ENCODE measurements around the gene TCAP.

The TCAP gene

GRCh38 chr17:39653316-39653661 lies 11.9 kb upstream of the TCAP start:
- Histone ChIP-seq H4K20me1 (ENCODE audit: insufficient read depth, low read length) (no peaks in the 10 kb centered on the region; the same call in 1 of the 2 replicates), H3K9ac (ENCODE audit: low read length) (no peak overlapping the region), H3K4me2 (ENCODE audit: low read length) (no peak overlapping the region), H3K36me3 (replicated peaks; ENCODE audit: low read depth, low read length) (peaks cover 4% of the 10 kb centered on the region), H3K4me3 (ENCODE audit: low read length) (no peak overlapping the region), H3K27me3 (ENCODE audit: low read depth, low read length) (no peaks in the 10 kb centered on the region), H3K27ac (ENCODE audit: low read length) (no peak overlapping the region), H3K4me1 (ENCODE audit: low read length) (no peaks in the 10 kb centered on the region), H3K9me3 (ENCODE audit: insufficient read depth, low read length) (no peaks in the 10 kb centered on the region), H2AFZ (ENCODE audit: low read depth, low read length) (no peak overlapping the region), H3K79me2 (ENCODE audit: low read length) (no peaks in the 10 kb centered on the region)
- TF ChIP-seq CTCF (IDR thresholded peaks at IDR 0.05; ENCODE audit: low read depth, low read length) (no peak), EZH2phosphoT487 (IDR thresholded peaks at IDR 0.05; ENCODE audit: low read depth) (no peak)

GRCh38 chr17:39653662-39654331 lies 11.4 kb upstream of the TCAP start:
- H3K9ac ChIP-seq (ENCODE audit: low read length), result no peak overlapping the region
- no peak overlapping the region for H2AFZ ChIP-seq (ENCODE audit: low read depth, low read length)
- no peaks in the 10 kb centered on the region for H3K27me3 ChIP-seq (ENCODE audit: low read depth, low read length)
- H3K4me2 ChIP-seq (ENCODE audit: low read length), result no peak overlapping the region
- no peaks in the 10 kb centered on the region; the same call in 1 of the 2 replicates for H4K20me1 ChIP-seq (ENCODE audit: insufficient read depth, low read length)
- H3K4me1 ChIP-seq (ENCODE audit: low read length), result peaks cover 3% of the 10 kb centered on the region
- no peaks in the 10 kb centered on the region for H3K9me3 ChIP-seq (ENCODE audit: insufficient read depth, low read length)
- no peak overlapping the region for H3K27ac ChIP-seq (ENCODE audit: low read length)
- no peaks in the 10 kb centered on the region for H3K79me2 ChIP-seq (ENCODE audit: low read length)
- TF ChIP-seq EZH2phosphoT487 (IDR thresholded peaks at IDR 0.05; ENCODE audit: low read depth), result no peak
- peak; percentile 90 for TF ChIP-seq CTCF (IDR thresholded peaks at IDR 0.05; ENCODE audit: low read depth, low read length)
- H3K36me3 ChIP-seq (replicated peaks; ENCODE audit: low read depth, low read length), result peaks cover 4% of the 10 kb centered on the region
- no peak overlapping the region for H3K4me3 ChIP-seq (ENCODE audit: low read length)

GRCh38 chr17:39655105-39655504 lies 10.0 kb upstream of the TCAP start:
- H3K4me1 ChIP-seq (ENCODE audit: low read length), result peaks cover 16% of the 10 kb centered on the region
- H2AFZ ChIP-seq (ENCODE audit: low read depth, low read length), result no peak overlapping the region
- H3K4me2 ChIP-seq (ENCODE audit: low read length), result no peak overlapping the region
- TF ChIP-seq EZH2phosphoT487 (IDR thresholded peaks at IDR 0.05; ENCODE audit: low read depth), result no peak
- TF ChIP-seq CTCF (IDR thresholded peaks at IDR 0.05; ENCODE audit: low read depth, low read length), result no peak
- H3K4me3 ChIP-seq (ENCODE audit: low read length), result no peak overlapping the region
- H3K79me2 ChIP-seq (ENCODE audit: low read length), result no peaks in the 10 kb centered on the region
- no peaks in the 10 kb centered on the region for H3K9me3 ChIP-seq (ENCODE audit: insufficient read depth, low read length)
- no peak overlapping the region for H3K27ac ChIP-seq (ENCODE audit: low read length)
- peaks cover 4% of the 10 kb centered on the region for H3K36me3 ChIP-seq (replicated peaks; ENCODE audit: low read depth, low read length)
- no peaks in the 10 kb centered on the region; the same call in 1 of the 2 replicates for H4K20me1 ChIP-seq (ENCODE audit: insufficient read depth, low read length)
- no peaks in the 10 kb centered on the region for H3K27me3 ChIP-seq (ENCODE audit: low read depth, low read length)
- H3K9ac ChIP-seq (ENCODE audit: low read length), result no peak overlapping the region

GRCh38 chr17:39658346-39658745 lies 6.8 kb upstream of the TCAP start:
- Histone ChIP-seq H3K9ac (ENCODE audit: low read length) (no peak overlapping the region), H4K20me1 (ENCODE audit: insufficient read depth, low read length) (no peaks in the 10 kb centered on the region), H3K79me2 (ENCODE audit: low read length) (no peaks in the 10 kb centered on the region), H2AFZ (ENCODE audit: low read depth, low read length) (no peak overlapping the region), H3K4me3 (ENCODE audit: low read length) (no peak overlapping the region), H3K27ac (ENCODE audit: low read length) (no peak overlapping the region), H3K4me1 (ENCODE audit: low read length) (peaks cover 19% of the 10 kb centered on the region), H3K36me3 (replicated peaks; ENCODE audit: low read depth, low read length) (peaks cover 9% of the 10 kb centered on the region), H3K9me3 (ENCODE audit: insufficient read depth, low read length) (no peaks in the 10 kb centered on the region), H3K27me3 (ENCODE audit: low read depth, low read length) (no peaks in the 10 kb centered on the region), H3K4me2 (ENCODE audit: low read length) (no peak overlapping the region)
- TF ChIP-seq EZH2phosphoT487 (IDR thresholded peaks at IDR 0.05; ENCODE audit: low read depth), result no peak
- no peak for TF ChIP-seq CTCF (IDR thresholded peaks at IDR 0.05; ENCODE audit: low read depth, low read length)

All from OCI-LY3 (cell line).